ENCODE data around the gene TMPRSS6. TPM values are rescaled to one million over a fixed set of nuclear protein-coding genes. Genes with fewer than 3 reads are reported as not detected.

Gene TMPRSS6
- total and polyA plus RNA-seq, 2 donors from 2014 or later, result 1.4 TPM; not detected in 1

- Histone ChIP-seq H3K27me3 (ENCODE audit: control insufficient read depth, insufficient read depth, low read length) (no peaks in the 10 kb centered on the region), H3K9ac (ENCODE audit: low read length in 3 of 3) (no peak overlapping the region), H3K9me3 (ENCODE audit: control insufficient read depth in 2 of 3, insufficient read depth in 1 of 3, low read length in 3 of 3) (no peaks in the 10 kb centered on the region), H3K36me3 (ENCODE audit: control insufficient read depth in 2 of 3, insufficient read depth in 3 of 3, low read length in 3 of 3) (no peaks in the 10 kb centered on the region), H3K4me1 (ENCODE audit: control insufficient read depth in 2 of 3, insufficient read depth in 2 of 3, low read depth in 1 of 3, low read length in 3 of 3) (no peaks in the 10 kb centered on the region), H3K27ac (ENCODE audit: low read depth in 2 of 2, low read length in 2 of 2) (no peak overlapping the region), H3K4me3 (ENCODE audit: low read length in 3 of 3) (no peak overlapping the region)
- TF ChIP-seq, protein P1, sequence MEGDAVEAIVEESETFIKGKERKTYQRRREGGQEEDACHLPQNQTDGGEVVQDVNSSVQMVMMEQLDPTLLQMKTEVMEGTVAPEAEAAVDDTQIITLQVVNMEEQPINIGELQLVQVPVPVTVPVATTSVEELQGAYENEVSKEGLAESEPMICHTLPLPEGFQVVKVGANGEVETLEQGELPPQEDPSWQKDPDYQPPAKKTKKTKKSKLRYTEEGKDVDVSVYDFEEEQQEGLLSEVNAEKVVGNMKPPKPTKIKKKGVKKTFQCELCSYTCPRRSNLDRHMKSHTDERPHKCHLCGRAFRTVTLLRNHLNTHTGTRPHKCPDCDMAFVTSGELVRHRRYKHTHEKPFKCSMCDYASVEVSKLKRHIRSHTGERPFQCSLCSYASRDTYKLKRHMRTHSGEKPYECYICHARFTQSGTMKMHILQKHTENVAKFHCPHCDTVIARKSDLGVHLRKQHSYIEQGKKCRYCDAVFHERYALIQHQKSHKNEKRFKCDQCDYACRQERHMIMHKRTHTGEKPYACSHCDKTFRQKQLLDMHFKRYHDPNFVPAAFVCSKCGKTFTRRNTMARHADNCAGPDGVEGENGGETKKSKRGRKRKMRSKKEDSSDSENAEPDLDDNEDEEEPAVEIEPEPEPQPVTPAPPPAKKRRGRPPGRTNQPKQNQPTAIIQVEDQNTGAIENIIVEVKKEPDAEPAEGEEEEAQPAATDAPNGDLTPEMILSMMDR (IDR thresholded peaks at IDR 0.05; ENCODE audit: borderline replicate concordance, extremely low read depth, insufficient read depth), result no peak
- intact Hi-C loops (cut with DNase I), result no loop called here
- DNase-seq (peak in 1 of 5 donors; percentile 53), FAIRE-seq (no peak)
Measured at GRCh38 chr22:37148742-37149665, 39.5 kb upstream of the TMPRSS6 start.

GRCh38 chr22:37148031-37148651, 38.6 kb upstream of the TMPRSS6 start:
- intact Hi-C loops (cut with DNase I), result no loop called here
- Histone ChIP-seq H3K36me3 (ENCODE audit: control insufficient read depth in 2 of 3, insufficient read depth in 3 of 3, low read length in 3 of 3) (no peaks in the 10 kb centered on the region), H3K9ac (ENCODE audit: low read length in 3 of 3) (no peak overlapping the region), H3K4me1 (ENCODE audit: control insufficient read depth in 2 of 3, insufficient read depth in 2 of 3, low read depth in 1 of 3, low read length in 3 of 3) (no peaks in the 10 kb centered on the region), H3K27ac (ENCODE audit: low read depth in 2 of 2, low read length in 2 of 2) (no peak overlapping the region), H3K27me3 (ENCODE audit: control insufficient read depth, insufficient read depth, low read length) (no peaks in the 10 kb centered on the region), H3K4me3 (ENCODE audit: low read length in 3 of 3) (no peak overlapping the region), H3K9me3 (ENCODE audit: control insufficient read depth in 2 of 3, insufficient read depth in 1 of 3, low read length in 3 of 3) (no peaks in the 10 kb centered on the region)
- FAIRE-seq, result no peak
- DNase-seq, result peak in 2 of 5 donors; percentile 26 to 60
- TF ChIP-seq, protein P1 (IDR thresholded peaks at IDR 0.05; ENCODE audit: borderline replicate concordance, extremely low read depth, insufficient read depth), result no peak

GRCh38 chr22:37147186-37147990, 37.9 kb upstream of the TMPRSS6 start:
- DNase-seq (peak in 1 of 5 donors; percentile 59), FAIRE-seq (no peak)
- H3K9me3 ChIP-seq (ENCODE audit: control insufficient read depth in 2 of 3, insufficient read depth in 1 of 3, low read length in 3 of 3), result no peaks in the 10 kb centered on the region
- no peaks in the 10 kb centered on the region for H3K4me1 ChIP-seq (ENCODE audit: control insufficient read depth in 2 of 3, insufficient read depth in 2 of 3, low read depth in 1 of 3, low read length in 3 of 3)
- H3K9ac ChIP-seq (ENCODE audit: low read length in 3 of 3), result no peak overlapping the region
- H3K27ac ChIP-seq (ENCODE audit: low read depth in 2 of 2, low read length in 2 of 2), result no peak overlapping the region
- H3K4me3 ChIP-seq (ENCODE audit: low read length in 3 of 3), result no peak overlapping the region
- intact Hi-C loops (cut with DNase I), result no loop called here
- no peaks in the 10 kb centered on the region for H3K36me3 ChIP-seq (ENCODE audit: control insufficient read depth in 2 of 3, insufficient read depth in 3 of 3, low read length in 3 of 3)
- TF ChIP-seq, protein P1 (IDR thresholded peaks at IDR 0.05; ENCODE audit: borderline replicate concordance, extremely low read depth, insufficient read depth), result no peak
- no peaks in the 10 kb centered on the region for H3K27me3 ChIP-seq (ENCODE audit: control insufficient read depth, insufficient read depth, low read length)

Data from kidney (tissue), 14 donors.